GM19023 (cell line): ENCODE measurements around the gene CFAP46.
"Not testable (repeated sequence)": the region's sequence is repeated elsewhere in the genome, so short reads cannot be mapped to it uniquely, and the experiment has no call there.

Experiments
- ATAC-seq: cut with Tn5 transposase; IDR thresholded peaks from one replicate; pipeline ENCODE4 v1.9.1; 2021; ENCODE audit warnings: mild to moderate bottlenecking, moderate library complexity; ENCODE audit not compliant: unreplicated experiment

The CFAP46 gene

GRCh38 chr10:132848951-132849545, 93.3 kb downstream of the CFAP46 start:
- no peak for ATAC-seq

GRCh38 chr10:132848291-132848701, 94.1 kb downstream of the CFAP46 start:
- ATAC-seq: no peak

- no peak for ATAC-seq
Observed at GRCh38 chr10:132847856-132848255, 94.5 kb downstream of the CFAP46 start.

- ATAC-seq: no peak
Observed at GRCh38 chr10:132847416-132847777, 95.0 kb downstream of the CFAP46 start.

- no peak for ATAC-seq
Observed at GRCh38 chr10:132846631-132847415, 95.5 kb downstream of the CFAP46 start.

GRCh38 chr10:132845780-132846595, 96.4 kb downstream of the CFAP46 start:
- no peak for ATAC-seq

GRCh38 chr10:132845041-132845551, 97.3 kb downstream of the CFAP46 start:
- ATAC-seq: no peak

GRCh38 chr10:132844069-132844809, 98.1 kb downstream of the CFAP46 start:
- no peak for ATAC-seq

GRCh38 chr10:132843276-132843675, 99.1 kb downstream of the CFAP46 start:
- ATAC-seq: not testable (repeated sequence)

GRCh38 chr10:132842397-132842796, 100.0 kb downstream of the CFAP46 start:
- ATAC-seq: no peak

- ATAC-seq: no peak
Observed at GRCh38 chr10:132841615-132841975, 100.8 kb downstream of the CFAP46 start.

- ATAC-seq: no peak
Observed at GRCh38 chr10:132840698-132841614, 101.4 kb downstream of the CFAP46 start.

- ATAC-seq: no peak
Observed at GRCh38 chr10:132839061-132839460, 103.3 kb downstream of the CFAP46 start.

GRCh38 chr10:132838346-132838970, 103.9 kb downstream of the CFAP46 start:
- ATAC-seq: no peak

GRCh38 chr10:132837905-132838304, 104.5 kb downstream of the CFAP46 start:
- no peak for ATAC-seq

- ATAC-seq: no peak
Observed at GRCh38 chr10:132836832-132837540, 105.4 kb downstream of the CFAP46 start.

- no peak for ATAC-seq
Observed at GRCh38 chr10:132836248-132836831, 106.0 kb downstream of the CFAP46 start.

GRCh38 chr10:132835848-132836233, 106.5 kb downstream of the CFAP46 start:
- no peak for ATAC-seq
